Gastrocnemius medialis (tissue), 4 donors: ENCODE data around the gene MRPL17.

Experiments
- POLR2A ChIP-seq, 2 donors: fragments of 450-650 bp; IDR thresholded peaks; one replicate each; pipeline ENCODE4 v1.6.1; 2017; ENCODE audit warnings: antibody characterized with exemption in 2 of 2, mild to moderate bottlenecking in 2 of 2, moderate library complexity in 2 of 2
- TF ChIP-seq, protein P1 (sequence below), 5 experiments: fragments of 450-650 bp in 3 of 5; fragments of 200-600 bp in 2 of 5; sonication (generic) in 2 of 5; IDR thresholded peaks in 4 of 5; conservative IDR thresholded peaks in 1 of 5; 1 replicate in 4 of 5; 2 replicates in 1 of 5; pipeline ENCODE4 v1.5.1; 2016 to 2019; ENCODE audit warnings: antibody characterized with exemption in 5 of 5, mild to moderate bottlenecking in 3 of 5, moderate library complexity in 3 of 5

DNA sequence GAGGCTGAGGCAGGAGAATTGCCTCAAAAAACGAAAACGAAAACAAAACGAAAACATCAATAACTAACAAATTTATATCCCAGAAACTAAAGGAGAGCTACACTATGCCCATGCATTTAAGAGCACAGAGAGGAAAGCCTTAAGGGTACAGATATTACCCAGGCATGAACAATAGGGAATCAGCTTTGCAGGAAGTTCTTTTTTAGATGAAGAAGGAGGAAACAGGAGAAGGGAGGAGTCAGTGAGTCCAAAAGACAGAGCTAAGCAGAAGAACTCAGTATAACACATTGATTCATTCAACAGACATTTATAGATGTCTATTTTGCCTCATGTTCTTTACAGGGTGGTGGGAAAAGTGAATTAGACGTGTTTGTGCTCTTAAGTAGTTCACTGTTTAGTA, 8.3 kb downstream of the MRPL17 start:
- TF ChIP-seq, protein P1, sequence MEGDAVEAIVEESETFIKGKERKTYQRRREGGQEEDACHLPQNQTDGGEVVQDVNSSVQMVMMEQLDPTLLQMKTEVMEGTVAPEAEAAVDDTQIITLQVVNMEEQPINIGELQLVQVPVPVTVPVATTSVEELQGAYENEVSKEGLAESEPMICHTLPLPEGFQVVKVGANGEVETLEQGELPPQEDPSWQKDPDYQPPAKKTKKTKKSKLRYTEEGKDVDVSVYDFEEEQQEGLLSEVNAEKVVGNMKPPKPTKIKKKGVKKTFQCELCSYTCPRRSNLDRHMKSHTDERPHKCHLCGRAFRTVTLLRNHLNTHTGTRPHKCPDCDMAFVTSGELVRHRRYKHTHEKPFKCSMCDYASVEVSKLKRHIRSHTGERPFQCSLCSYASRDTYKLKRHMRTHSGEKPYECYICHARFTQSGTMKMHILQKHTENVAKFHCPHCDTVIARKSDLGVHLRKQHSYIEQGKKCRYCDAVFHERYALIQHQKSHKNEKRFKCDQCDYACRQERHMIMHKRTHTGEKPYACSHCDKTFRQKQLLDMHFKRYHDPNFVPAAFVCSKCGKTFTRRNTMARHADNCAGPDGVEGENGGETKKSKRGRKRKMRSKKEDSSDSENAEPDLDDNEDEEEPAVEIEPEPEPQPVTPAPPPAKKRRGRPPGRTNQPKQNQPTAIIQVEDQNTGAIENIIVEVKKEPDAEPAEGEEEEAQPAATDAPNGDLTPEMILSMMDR (IDR thresholded peaks at IDR 0.05 in 4 of 5, conservative IDR thresholded peaks at IDR 0.05 in 1 of 5): no peak
- TF ChIP-seq POLR2A (IDR thresholded peaks at IDR 0.05): no peak
